HEK293 (cell line): ENCODE measurements around the gene CRTC1.

Experiments
- CTCF ChIA-PET: fragments of 350-600 bp; formaldehyde crosslinking; extraction: SDS; loops from one replicate; lab custom pipeline; 2021; ENCODE audit warnings: antibody characterized with exemption; lab: Yijun Ruan, JAX
- POLR2A ChIA-PET: fragments of 300-600 bp; formaldehyde crosslinking; extraction: SDS; loops from one replicate; lab custom pipeline; 2020; ENCODE audit warnings: antibody characterized with exemption, inconsistent platforms; lab: Yijun Ruan, JAX
- H3K27ac ChIP-seq: fragments of 200-500 bp; sonication (Bioruptor generic); 2 replicates; pipeline ENCODE4 v1.5.1; 2014; ENCODE audit warnings: low read depth, low read length, control low read depth, inconsistent platforms; ENCODE audit errors: extremely low read depth
- H3K36me3 ChIP-seq, 2 experiments: fragments of 200-500 bp in 1 of 2; sonication (Bioruptor generic) in 1 of 2; 1 replicate in 1 of 2; 2 replicates in 1 of 2; pipeline ENCODE4 v1.5.1; 2014 to 2017; ENCODE audit warnings: inconsistent platforms in 2 of 2, low read length in 2 of 2; ENCODE audit not compliant: control insufficient read depth in 2 of 2, insufficient read depth in 1 of 2
- H3K4me1 ChIP-seq: fragments of 200-500 bp; sonication (Bioruptor generic); 2 replicates; pipeline ENCODE4 v1.5.1; 2014; ENCODE audit warnings: mild to moderate bottlenecking, low read length, inconsistent platforms; ENCODE audit not compliant: control insufficient read depth, insufficient read depth
- H3K4me3 ChIP-seq: 2 replicates; pipeline ENCODE4 v1.5.1; 2011; ENCODE audit warnings: low read depth, mild to moderate bottlenecking, control low read depth, low read length, moderate library complexity
- H3K9me3 ChIP-seq: fragments of 200-500 bp; sonication (Bioruptor generic); 2 replicates; pipeline ENCODE4 v1.5.1; 2014; ENCODE audit warnings: low read depth, low read length, inconsistent platforms; ENCODE audit not compliant: control insufficient read depth, insufficient read depth
- HOXD13 ChIP-seq: sonication (generic); formaldehyde crosslinking; IDR thresholded peaks from 2 replicates; pipeline ENCODE4 v1.8.0; 2022; ENCODE audit warnings: missing genetic modification reagents, borderline replicate concordance
- IKZF3 ChIP-seq: fragments of 450-650 bp; IDR thresholded peaks from 2 replicates; pipeline ENCODE4 v1.5.0; 2018; ENCODE audit warnings: missing biosample characterization, mild to moderate bottlenecking, missing genetic modification characterization, moderate library complexity
- KLF1 ChIP-seq: fragments of 450-650 bp; formaldehyde crosslinking; IDR thresholded peaks from 2 replicates; pipeline ENCODE4 v1.5.1; 2016; ENCODE audit warnings: missing biosample characterization, missing genetic modification characterization
- PRDM1 ChIP-seq: fragments of 450-650 bp; formaldehyde crosslinking; IDR thresholded peaks from 2 replicates; pipeline ENCODE4; 2016; ENCODE audit warnings: missing biosample characterization, missing genetic modification characterization
- REPIN1 ChIP-seq: fragments of 450-650 bp; formaldehyde crosslinking; IDR thresholded peaks from 2 replicates; pipeline ENCODE4 v1.5.1; 2017; ENCODE audit warnings: missing biosample characterization, missing genetic modification characterization, low read depth
- SP3 ChIP-seq: fragments of 450-650 bp; formaldehyde crosslinking; IDR thresholded peaks from 2 replicates; pipeline ENCODE4 v1.5.1; 2016; ENCODE audit warnings: missing biosample characterization, missing genetic modification characterization
- TCF7L2 ChIP-seq: IDR thresholded peaks from 2 replicates; pipeline ENCODE4 v1.6.1; 2011; ENCODE audit warnings: low read depth, mild to moderate bottlenecking, inconsistent platforms, low read length, moderate library complexity, borderline replicate concordance
- ZBTB10 ChIP-seq: fragments of 450-650 bp; formaldehyde crosslinking; IDR thresholded peaks from 2 replicates; pipeline ENCODE4 v1.5.1; 2016; ENCODE audit warnings: missing biosample characterization, missing genetic modification characterization
- ZBTB21 ChIP-seq: fragments of 450-650 bp; formaldehyde crosslinking; IDR thresholded peaks from 2 replicates; pipeline ENCODE4 v1.5.1; 2017; ENCODE audit warnings: missing biosample characterization, missing genetic modification characterization
- ZBTB6 ChIP-seq: fragments of 450-650 bp; formaldehyde crosslinking; IDR thresholded peaks from 2 replicates; pipeline ENCODE4 v1.5.1; 2017; ENCODE audit warnings: missing biosample characterization, missing genetic modification characterization
- ZEB2 ChIP-seq: fragments of 450-650 bp; formaldehyde crosslinking; IDR thresholded peaks from 2 replicates; pipeline ENCODE4 v1.5.1; 2016; ENCODE audit warnings: missing biosample characterization, missing genetic modification characterization
- ZFP3 ChIP-seq: fragments of 450-650 bp; formaldehyde crosslinking; IDR thresholded peaks from 2 replicates; pipeline ENCODE4 v1.5.1; 2016; ENCODE audit warnings: low read depth, missing biosample characterization, missing genetic modification characterization
- ZIC2 ChIP-seq: fragments of 450-650 bp; formaldehyde crosslinking; IDR thresholded peaks from 2 replicates; pipeline ENCODE4 v1.5.1; 2016; ENCODE audit warnings: missing biosample characterization, missing genetic modification characterization
- ZNF114 ChIP-seq: fragments of 450-650 bp; formaldehyde crosslinking; IDR thresholded peaks from 2 replicates; pipeline ENCODE4 v1.5.0; 2017; ENCODE audit warnings: missing biosample characterization, missing genetic modification characterization
- ZNF138 ChIP-seq: fragments of 450-650 bp; formaldehyde crosslinking; IDR thresholded peaks from 2 replicates; pipeline ENCODE4 v1.5.1; 2016; ENCODE audit warnings: missing biosample characterization, missing genetic modification characterization, borderline replicate concordance
- ZNF175 ChIP-seq: fragments of 450-650 bp; formaldehyde crosslinking; IDR thresholded peaks from 2 replicates; pipeline ENCODE4 v1.5.1; 2016; ENCODE audit warnings: missing biosample characterization, missing genetic modification characterization
- ZNF266 ChIP-seq: fragments of 450-650 bp; formaldehyde crosslinking; IDR thresholded peaks from 2 replicates; pipeline ENCODE4 v1.5.1; 2016; ENCODE audit warnings: missing biosample characterization, missing genetic modification characterization, low read depth
- ZNF362 ChIP-seq: fragments of 450-650 bp; formaldehyde crosslinking; IDR thresholded peaks from 2 replicates; pipeline ENCODE4 v1.5.1; 2016; ENCODE audit warnings: missing biosample characterization, missing genetic modification characterization
- ZNF423 ChIP-seq: fragments of 450-650 bp; formaldehyde crosslinking; IDR thresholded peaks from 2 replicates; pipeline ENCODE4 v1.5.1; 2016; ENCODE audit warnings: missing biosample characterization, missing genetic modification characterization
- ZNF510 ChIP-seq: fragments of 450-650 bp; formaldehyde crosslinking; IDR thresholded peaks from 2 replicates; pipeline ENCODE4 v1.5.1; 2018; ENCODE audit warnings: mild to moderate bottlenecking, missing genetic modification characterization, missing biosample characterization; ENCODE audit not compliant: insufficient replicate concordance
- ZNF549 ChIP-seq: fragments of 450-650 bp; IDR thresholded peaks from 2 replicates; pipeline ENCODE4 v1.5.1; 2018; ENCODE audit warnings: missing biosample characterization, missing genetic modification characterization, mild to moderate bottlenecking, inconsistent platforms, moderate library complexity
- ZNF558 ChIP-seq: fragments of 450-650 bp; formaldehyde crosslinking; IDR thresholded peaks from 2 replicates; pipeline ENCODE4 v1.5.1; 2016; ENCODE audit warnings: missing biosample characterization, missing genetic modification characterization
- ZNF629 ChIP-seq: fragments of 450-650 bp; formaldehyde crosslinking; IDR thresholded peaks from 2 replicates; pipeline ENCODE4 v1.5.1; 2017; ENCODE audit warnings: missing biosample characterization, missing genetic modification characterization
- ZNF664 ChIP-seq: fragments of 450-650 bp; formaldehyde crosslinking; IDR thresholded peaks from 2 replicates; pipeline ENCODE4 v1.5.1; 2016; ENCODE audit warnings: missing biosample characterization, missing genetic modification characterization
- ZNF692 ChIP-seq: fragments of 450-650 bp; formaldehyde crosslinking; IDR thresholded peaks from 2 replicates; pipeline ENCODE4 v1.5.1; 2016; ENCODE audit warnings: missing biosample characterization, missing genetic modification characterization
- ZNF785 ChIP-seq: fragments of 450-650 bp; formaldehyde crosslinking; IDR thresholded peaks from 2 replicates; pipeline ENCODE4 v1.5.1; 2016; ENCODE audit warnings: missing biosample characterization, missing genetic modification characterization
- ZNF792 ChIP-seq: fragments of 450-650 bp; formaldehyde crosslinking; IDR thresholded peaks from 2 replicates; pipeline ENCODE4 v1.5.1; 2016; ENCODE audit warnings: missing biosample characterization, missing genetic modification characterization
- ZSCAN4 ChIP-seq: fragments of 450-650 bp; formaldehyde crosslinking; IDR thresholded peaks from 2 replicates; pipeline ENCODE4 v1.5.1; 2017; ENCODE audit warnings: missing biosample characterization, missing genetic modification characterization
- TF ChIP-seq, protein P1 (sequence below): fragments of 450-650 bp; formaldehyde crosslinking; IDR thresholded peaks from 2 replicates; pipeline ENCODE4 v1.5.1; 2016; ENCODE audit warnings: missing biosample characterization, missing genetic modification characterization

CRTC1 gene

GRCh38 chr19:18657590-18658365 lies 25.7 kb upstream of the CRTC1 start:
- Histone ChIP-seq H3K27ac (no peak overlapping the region), H3K4me3 (no peak overlapping the region), H3K36me3 (no peaks in the 10 kb centered on the region), H3K4me1 (no peaks in the 10 kb centered on the region), H3K9me3 (no peaks in the 10 kb centered on the region)
- ChIA-PET POLR2A (no interaction called here), CTCF (interaction anchor here (0.5 kb wide), 1 partner anchor 27 kb away, joined by 3 read pairs; no protein-coding TSS in a partner anchor)
- TF ChIP-seq ZNF692 (no peak), SP3 (tag by site-specific recombination) (no peak), ZNF362 (tag by site-specific recombination) (no peak), PRDM1 (tag by site-specific recombination) (no peak), ZNF664 (tag by site-specific recombination) (no peak), ZNF558 (tag by site-specific recombination) (no peak), ZNF138 (no peak), IKZF3 (peak; percentile 82), ZNF114 (tag by site-specific recombination) (no peak), HOXD13 (no peak), ZFP3 (tag by site-specific recombination) (no peak), ZNF629 (tag by site-specific recombination) (no peak), ZNF175 (no peak), ZBTB6 (no peak), ZEB2 (no peak), ZNF785 (tag by site-specific recombination) (no peak), ZNF266 (tag by site-specific recombination) (no peak), REPIN1 (tag by site-specific recombination) (no peak), ZIC2 (tag by site-specific recombination) (peak; percentile 95), TCF7L2 (no peak), ZSCAN4 (tag by site-specific recombination) (no peak), ZNF510 (no peak), ZNF549 (tag by site-specific recombination) (no peak), ZBTB21 (no peak), ZNF792 (no peak), ZNF423 (no peak), KLF1 (tag by site-specific recombination) (no peak), ZBTB10 (tag by site-specific recombination) (no peak)
- TF ChIP-seq, protein P1, sequence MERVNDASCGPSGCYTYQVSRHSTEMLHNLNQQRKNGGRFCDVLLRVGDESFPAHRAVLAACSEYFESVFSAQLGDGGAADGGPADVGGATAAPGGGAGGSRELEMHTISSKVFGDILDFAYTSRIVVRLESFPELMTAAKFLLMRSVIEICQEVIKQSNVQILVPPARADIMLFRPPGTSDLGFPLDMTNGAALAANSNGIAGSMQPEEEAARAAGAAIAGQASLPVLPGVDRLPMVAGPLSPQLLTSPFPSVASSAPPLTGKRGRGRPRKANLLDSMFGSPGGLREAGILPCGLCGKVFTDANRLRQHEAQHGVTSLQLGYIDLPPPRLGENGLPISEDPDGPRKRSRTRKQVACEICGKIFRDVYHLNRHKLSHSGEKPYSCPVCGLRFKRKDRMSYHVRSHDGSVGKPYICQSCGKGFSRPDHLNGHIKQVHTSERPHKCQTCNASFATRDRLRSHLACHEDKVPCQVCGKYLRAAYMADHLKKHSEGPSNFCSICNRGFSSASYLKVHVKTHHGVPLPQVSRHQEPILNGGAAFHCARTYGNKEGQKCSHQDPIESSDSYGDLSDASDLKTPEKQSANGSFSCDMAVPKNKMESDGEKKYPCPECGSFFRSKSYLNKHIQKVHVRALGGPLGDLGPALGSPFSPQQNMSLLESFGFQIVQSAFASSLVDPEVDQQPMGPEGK: peak; percentile 36; the same call in 1 of the 2 replicates
